PC-3 (cell line): Measurements from ENCODE around the gene TSC22D2. TPM values are rescaled to one million over a fixed set of nuclear protein-coding genes. Genes with fewer than 3 reads are reported as not detected.

Experiments
- ATAC-seq: fragments of 200-7000 bp; cut with Tn5 transposase; 2 replicates; pipeline ENCODE4 v1.9.1; 2020; ENCODE audit warnings: mild to moderate bottlenecking, moderate library complexity
- Bru-seq: library from RNA; stranded (reverse); fragments of 400-500 nt; gene quantifications from one replicate; lab custom pipeline; 2021; lab: Mats Ljungman, UMichigan
- BruChase-seq, 2 experiments: library from RNA; stranded (reverse); fragments of 400-500 nt; gene quantifications; one replicate each; lab custom pipeline; 2021; lab: Mats Ljungman, UMichigan
- BruUV-seq: library from RNA; stranded (reverse); fragments of 400-500 nt; replicated peaks from 2 replicates; lab custom pipeline; 2021; lab: Mats Ljungman, UMichigan
- CTCF ChIA-PET: fragments of 300-600 bp; sonication (Branson Sonifier 250); formaldehyde crosslinking; loops from one replicate; lab custom pipeline; 2022; ENCODE audit warnings: antibody characterized with exemption; lab: Charles Lee
- POLR2A ChIA-PET: fragments of 300-600 bp; sonication (Branson Sonifier 250); formaldehyde crosslinking; loops from one replicate; lab custom pipeline; 2022; ENCODE audit warnings: antibody characterized with exemption; ENCODE audit not compliant: unreplicated experiment; lab: Charles Lee
- DNase-seq: peaks from one replicate; pipeline ENCODE4 v3.0.0-alpha.2; 2015
- H2AFZ ChIP-seq: fragments of 300-600 bp; sonication (generic); 2 replicates; pipeline ENCODE4 v1.6.0; 2016; ENCODE audit warnings: antibody characterized with exemption, low read length
- H3F3A ChIP-seq: fragments of 300-600 bp; sonication (generic); one replicate; pipeline ENCODE4 v1.6.0; 2017; ENCODE audit warnings: antibody characterized with exemption, low read length, control low read depth, mild to moderate bottlenecking; ENCODE audit not compliant: unreplicated experiment
- H3K27ac ChIP-seq: fragments of 300-600 bp; sonication (generic); 2 replicates; pipeline ENCODE4 v1.5.1; 2016; ENCODE audit warnings: mild to moderate bottlenecking, low read length
- H3K27me3 ChIP-seq: fragments of 300-600 bp; sonication (generic); 2 replicates; pipeline ENCODE4 v1.6.1; 2016; ENCODE audit warnings: low read length, mixed read lengths
- H3K36me3 ChIP-seq: fragments of 300-600 bp; sonication (generic); 2 replicates; pipeline ENCODE4 v1.6.1; 2016; ENCODE audit warnings: low read depth, mixed run types, low read length, mixed read lengths
- H3K4me1 ChIP-seq: fragments of 300-600 bp; sonication (generic); 2 replicates; pipeline ENCODE4 v1.5.1; 2016; ENCODE audit warnings: low read length; ENCODE audit not compliant: insufficient read depth
- H3K4me2 ChIP-seq: fragments of 300-600 bp; sonication (generic); 2 replicates; pipeline ENCODE4 v1.6.0; 2016; ENCODE audit warnings: low read length
- H3K4me3 ChIP-seq: fragments of 300-600 bp; sonication (generic); 2 replicates; pipeline ENCODE4 v1.5.1; 2016; ENCODE audit warnings: mild to moderate bottlenecking, low read length, mixed read lengths
- H3K79me2 ChIP-seq: fragments of 300-600 bp; sonication (generic); 2 replicates; pipeline ENCODE4 v1.6.1; 2017; ENCODE audit warnings: low read length, mixed read lengths
- H3K9ac ChIP-seq: fragments of 300-600 bp; sonication (generic); 2 replicates; pipeline ENCODE4 v1.6.0; 2016; ENCODE audit warnings: mild to moderate bottlenecking, low read length
- H3K9me2 ChIP-seq: fragments of 300-600 bp; sonication (generic); replicated peaks from 2 replicates; pipeline ENCODE4 v1.6.1; 2016; ENCODE audit warnings: mixed run types, low read length, mixed read lengths
- H3K9me3 ChIP-seq: fragments of 300-600 bp; sonication (generic); 2 replicates; pipeline ENCODE4 v1.6.1; 2016; ENCODE audit warnings: low read length, mixed read lengths
- H4K20me1 ChIP-seq: fragments of 300-600 bp; sonication (generic); 2 replicates; pipeline ENCODE4 v1.6.1; 2016; ENCODE audit warnings: low read length, mixed read lengths
- EZH2 ChIP-seq: fragments of 300-600 bp; sonication (generic); IDR thresholded peaks from one replicate; pipeline ENCODE4 v1.6.1; 2017; ENCODE audit warnings: antibody characterized with exemption, mild to moderate bottlenecking, low read length; ENCODE audit not compliant: unreplicated experiment
- EZH2phosphoT487 ChIP-seq: fragments of 300-600 bp; sonication (generic); IDR thresholded peaks from 2 replicates; pipeline ENCODE4 v1.6.1; 2018; ENCODE audit warnings: mild to moderate bottlenecking, antibody characterized with exemption, low read length, borderline replicate concordance
- intact Hi-C: fragments of 100-400 bp; cut with micrococcal nuclease; formaldehyde crosslinking; loops from 2 replicates; pipeline ENCODE4 v1.9.0; 2023
- long read RNA-seq: library from polyadenylated mRNA; unstranded; transcript quantifications from one replicate; pipeline ENCODE4 v2.0.0, GENCODE V29; 2021; ENCODE audit not compliant: unreplicated experiment
- total RNA-seq: library from RNA; depleted of rRNA; stranded (reverse); fragments of >200 nt; gene quantifications from 2 replicates; pipeline ENCODE4 v1.2.3, GENCODE V29; 2014; rRNA removed
- TF ChIP-seq, protein P1 (sequence below): fragments of 300-600 bp; sonication (generic); conservative IDR thresholded peaks from 2 replicates; pipeline ENCODE4 v1.5.1; 2017; ENCODE audit warnings: antibody characterized with exemption, low read depth, mild to moderate bottlenecking, low read length

The TSC22D2 gene
- 9.6 and 15.7 TPM in 2 replicates for total RNA-seq
- Bru-seq, nascent RNA, result percentile 96 among the genes with signal in this experiment
- BruChase-seq, experiment 1, labeled RNA remaining after a 6-hour chase, result percentile 89 among the genes with signal in this experiment
- BruChase-seq, experiment 2, labeled RNA remaining after a 2-hour chase, result percentile 93 among the genes with signal in this experiment
- long read RNA-seq, full-length matches to known transcripts, result 137 of 155 reads
- long read RNA-seq, partial matches to known transcripts, result 0 of 155 reads
- long read RNA-seq, other reads (novel, unspliced or antisense), result 18 of 155 reads

DNA sequence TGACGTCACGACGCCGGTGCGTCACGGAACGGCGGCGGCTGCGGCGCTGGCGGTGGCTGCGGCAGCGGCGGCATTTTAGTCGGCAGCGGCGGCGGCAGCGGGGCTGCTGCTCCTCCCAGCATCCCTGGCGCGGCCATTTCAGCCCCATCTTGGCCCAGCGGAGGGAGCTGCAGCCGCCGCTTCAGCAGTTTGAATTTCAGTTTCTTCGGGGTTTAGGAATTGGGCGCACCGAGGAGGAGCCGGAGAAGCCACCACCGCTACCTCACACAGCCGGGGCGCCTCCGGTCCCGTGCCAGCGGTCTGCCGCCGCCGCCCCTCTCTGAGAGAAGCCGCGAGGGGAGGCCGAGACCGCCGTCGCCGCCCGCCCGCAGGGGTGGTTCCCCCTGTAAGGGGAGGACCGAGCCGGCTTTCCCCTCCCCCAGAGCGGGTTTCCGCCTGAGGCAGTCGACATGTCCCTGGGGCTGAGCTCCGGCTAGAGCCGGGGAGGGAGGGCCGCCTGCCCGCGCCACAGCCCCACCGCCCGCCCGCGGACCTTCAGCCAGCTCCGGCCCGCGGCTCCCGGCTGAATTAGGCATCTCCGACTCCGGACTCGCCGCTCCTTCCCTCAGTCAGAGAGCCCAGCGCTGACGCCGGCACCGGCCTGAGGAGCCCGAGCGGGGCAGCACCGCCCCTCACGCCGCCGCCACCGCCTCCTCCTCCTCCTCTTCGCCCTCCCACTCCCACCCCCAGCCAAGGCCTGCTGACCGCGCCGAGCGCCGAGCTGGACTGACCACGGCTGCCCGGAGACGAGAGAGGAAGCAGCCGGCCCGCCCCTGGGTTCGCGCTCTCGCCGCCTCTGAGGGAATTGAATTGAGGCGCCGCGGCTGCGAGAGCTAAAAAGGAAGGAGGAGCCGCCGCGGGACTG, at the start of gene TSC22D2:
Gene TSC22D2 (plus strand): TSS at position 78 of the 904 bp plus-strand sequence. CDS start 1,053 bp downstream, outside the sequence.
- Histone ChIP-seq H3K4me1 (peaks cover 19% of the 10 kb centered on the region), H3K27me3 (no peaks in the 10 kb centered on the region), H3K79me2 (peaks cover 59% of the 10 kb centered on the region), H3F3A (no peaks in the 10 kb centered on the region), H3K36me3 (peaks cover 19% of the 10 kb centered on the region), H3K4me3 (peak within 1 kb of the TSS; percentile 87), H3K27ac (peak within 1 kb of the TSS; percentile 91), H3K4me2 (peak within 1 kb of the TSS; percentile 92), H3K9me3 (no peaks in the 10 kb centered on the region), H2AFZ (peak within 1 kb of the TSS; percentile 88), H4K20me1 (peaks cover 42% of the 10 kb centered on the region), H3K9me2 (peaks cover 3% of the 10 kb centered on the region; the same call in 1 of the 2 replicates), H3K9ac (peak within 1 kb of the TSS; percentile 92)
- POLR2A ChIA-PET, result interaction anchor here (0.5 to 1.1 kb wide), 12 partner anchors 12 to 137 kb away, joined by 3 to 17 read pairs (median 4); no protein-coding TSS in a partner anchor
- BruUV-seq, result no TSS peak
- CTCF ChIA-PET, result interaction anchor here (0.6 to 3.2 kb wide), 6 partner anchors 10 to 169 kb away, joined by 3 to 22 read pairs (median 4); no protein-coding TSS in a partner anchor
- DNase-seq, result peak; percentile 95
- intact Hi-C loops, result loop anchor here (1.0 to 5.0 kb wide), 3 partner anchors 88 to 441 kb away; no protein-coding TSS in a partner anchor
- no peak for TF ChIP-seq EZH2
- TF ChIP-seq, protein P1, sequence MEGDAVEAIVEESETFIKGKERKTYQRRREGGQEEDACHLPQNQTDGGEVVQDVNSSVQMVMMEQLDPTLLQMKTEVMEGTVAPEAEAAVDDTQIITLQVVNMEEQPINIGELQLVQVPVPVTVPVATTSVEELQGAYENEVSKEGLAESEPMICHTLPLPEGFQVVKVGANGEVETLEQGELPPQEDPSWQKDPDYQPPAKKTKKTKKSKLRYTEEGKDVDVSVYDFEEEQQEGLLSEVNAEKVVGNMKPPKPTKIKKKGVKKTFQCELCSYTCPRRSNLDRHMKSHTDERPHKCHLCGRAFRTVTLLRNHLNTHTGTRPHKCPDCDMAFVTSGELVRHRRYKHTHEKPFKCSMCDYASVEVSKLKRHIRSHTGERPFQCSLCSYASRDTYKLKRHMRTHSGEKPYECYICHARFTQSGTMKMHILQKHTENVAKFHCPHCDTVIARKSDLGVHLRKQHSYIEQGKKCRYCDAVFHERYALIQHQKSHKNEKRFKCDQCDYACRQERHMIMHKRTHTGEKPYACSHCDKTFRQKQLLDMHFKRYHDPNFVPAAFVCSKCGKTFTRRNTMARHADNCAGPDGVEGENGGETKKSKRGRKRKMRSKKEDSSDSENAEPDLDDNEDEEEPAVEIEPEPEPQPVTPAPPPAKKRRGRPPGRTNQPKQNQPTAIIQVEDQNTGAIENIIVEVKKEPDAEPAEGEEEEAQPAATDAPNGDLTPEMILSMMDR, result peak; percentile 39; the same call in 1 of the 2 replicates
- peak; percentile 64 for ATAC-seq

DNA sequence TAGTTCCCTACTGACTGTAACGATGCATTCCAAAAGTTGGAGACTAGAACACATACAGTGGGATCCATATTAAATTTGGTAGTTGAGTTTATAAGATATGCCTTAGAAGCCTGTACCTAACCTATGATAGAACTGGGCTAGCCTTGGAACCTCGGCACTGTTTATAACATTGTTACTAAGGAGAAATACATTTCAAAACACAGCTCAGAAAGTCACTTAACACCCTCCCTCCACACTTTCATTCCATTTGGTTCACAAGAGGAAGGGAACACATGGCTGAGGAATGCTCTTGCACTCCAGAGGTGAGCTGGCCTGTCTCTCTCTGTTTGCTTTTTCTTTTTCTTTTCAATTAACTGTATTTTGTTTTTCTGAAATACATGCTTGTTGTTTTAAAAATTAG, 48.7 kb upstream of the TSC22D2 start:
- CTCF ChIA-PET, result no interaction called here
- POLR2A ChIA-PET, result no interaction called here
- no peak overlapping the region for H3K27ac ChIP-seq
- no peaks in the 10 kb centered on the region for H4K20me1 ChIP-seq
- no peaks in the 10 kb centered on the region for H3K9me2 ChIP-seq
- peaks cover 19% of the 10 kb centered on the region for H3K4me1 ChIP-seq
- no peak for DNase-seq
- no peak overlapping the region for H2AFZ ChIP-seq
- TF ChIP-seq, protein P1, result no peak
- TF ChIP-seq EZH2phosphoT487, result no peak
- no peak for TF ChIP-seq EZH2
- no peak overlapping the region for H3K4me3 ChIP-seq
- intact Hi-C loops, result no loop called here
- H3K27me3 ChIP-seq, result no peaks in the 10 kb centered on the region
- H3K79me2 ChIP-seq, result no peaks in the 10 kb centered on the region
- H3F3A ChIP-seq, result no peaks in the 10 kb centered on the region
- no TSS peak for BruUV-seq
- no peak overlapping the region for H3K4me2 ChIP-seq
- H3K9ac ChIP-seq, result no peak overlapping the region
- H3K9me3 ChIP-seq, result no peaks in the 10 kb centered on the region
- no peak for ATAC-seq
- no peaks in the 10 kb centered on the region for H3K36me3 ChIP-seq
